ENCODE results near the gene SPARC.
A peak's percentile ranks its signal among the peaks of the same experiment; 100 is the strongest.

SPARC gene

DNA sequence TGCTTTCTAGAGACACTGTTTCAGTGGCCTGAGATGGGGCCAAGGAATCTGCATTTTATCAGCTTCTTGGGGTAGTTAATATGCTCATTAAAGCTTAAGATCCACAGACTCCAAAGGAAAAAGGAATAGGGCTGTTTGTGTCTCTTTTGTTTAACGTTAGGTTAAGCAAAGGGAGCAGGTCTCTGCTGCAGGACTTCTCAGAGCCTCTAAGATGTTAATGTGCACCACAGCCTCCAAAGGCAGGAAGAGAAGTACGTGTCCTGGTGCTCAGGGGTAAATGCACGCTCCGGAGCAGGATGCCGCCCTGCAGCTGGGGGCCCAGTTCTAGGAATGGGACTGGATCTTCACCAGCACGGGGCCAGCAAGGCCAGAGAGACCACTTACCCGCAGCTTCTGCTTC is 19.6 kb downstream of the SPARC start:
- TF ChIP-seq, protein P1, sequence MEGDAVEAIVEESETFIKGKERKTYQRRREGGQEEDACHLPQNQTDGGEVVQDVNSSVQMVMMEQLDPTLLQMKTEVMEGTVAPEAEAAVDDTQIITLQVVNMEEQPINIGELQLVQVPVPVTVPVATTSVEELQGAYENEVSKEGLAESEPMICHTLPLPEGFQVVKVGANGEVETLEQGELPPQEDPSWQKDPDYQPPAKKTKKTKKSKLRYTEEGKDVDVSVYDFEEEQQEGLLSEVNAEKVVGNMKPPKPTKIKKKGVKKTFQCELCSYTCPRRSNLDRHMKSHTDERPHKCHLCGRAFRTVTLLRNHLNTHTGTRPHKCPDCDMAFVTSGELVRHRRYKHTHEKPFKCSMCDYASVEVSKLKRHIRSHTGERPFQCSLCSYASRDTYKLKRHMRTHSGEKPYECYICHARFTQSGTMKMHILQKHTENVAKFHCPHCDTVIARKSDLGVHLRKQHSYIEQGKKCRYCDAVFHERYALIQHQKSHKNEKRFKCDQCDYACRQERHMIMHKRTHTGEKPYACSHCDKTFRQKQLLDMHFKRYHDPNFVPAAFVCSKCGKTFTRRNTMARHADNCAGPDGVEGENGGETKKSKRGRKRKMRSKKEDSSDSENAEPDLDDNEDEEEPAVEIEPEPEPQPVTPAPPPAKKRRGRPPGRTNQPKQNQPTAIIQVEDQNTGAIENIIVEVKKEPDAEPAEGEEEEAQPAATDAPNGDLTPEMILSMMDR (IDR thresholded peaks at IDR 0.05; ENCODE audit: insufficient read depth, low read depth, low read length, missing control alignments), result no peak

DNA sequence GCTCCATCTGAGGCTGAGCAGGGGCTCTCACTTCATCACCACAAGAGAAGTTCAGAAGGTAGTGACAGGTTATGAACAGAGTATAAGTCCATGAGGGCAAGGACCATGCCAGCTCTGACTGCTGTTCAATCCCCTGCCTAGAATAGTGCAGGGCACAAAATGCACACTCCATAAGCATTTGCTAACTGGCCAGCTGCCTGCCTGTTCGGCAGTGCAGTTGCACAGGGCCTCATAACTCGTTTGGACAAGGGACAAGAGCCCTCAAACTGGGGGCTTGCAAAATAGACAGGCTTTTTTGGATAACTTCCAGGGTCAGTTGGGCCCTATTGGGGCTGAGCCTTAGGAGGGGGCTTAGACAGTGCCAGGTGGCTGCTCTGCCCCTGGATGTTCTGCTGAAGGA is 21.1 kb downstream of the SPARC start:
- DNase-seq (ENCODE audit: low read depth), result no peak
- no peak overlapping the region for H3K4me3 ChIP-seq (ENCODE audit: low read depth, low read length)
- TF ChIP-seq, protein P1 (IDR thresholded peaks at IDR 0.05; ENCODE audit: insufficient read depth, low read depth, low read length, missing control alignments), result no peak

More for the DNA sequence above, 19.6 kb downstream of the SPARC start:
- no peak for DNase-seq (ENCODE audit: low read depth)
- no peak overlapping the region for H3K4me3 ChIP-seq (ENCODE audit: low read depth, low read length)

DNA sequence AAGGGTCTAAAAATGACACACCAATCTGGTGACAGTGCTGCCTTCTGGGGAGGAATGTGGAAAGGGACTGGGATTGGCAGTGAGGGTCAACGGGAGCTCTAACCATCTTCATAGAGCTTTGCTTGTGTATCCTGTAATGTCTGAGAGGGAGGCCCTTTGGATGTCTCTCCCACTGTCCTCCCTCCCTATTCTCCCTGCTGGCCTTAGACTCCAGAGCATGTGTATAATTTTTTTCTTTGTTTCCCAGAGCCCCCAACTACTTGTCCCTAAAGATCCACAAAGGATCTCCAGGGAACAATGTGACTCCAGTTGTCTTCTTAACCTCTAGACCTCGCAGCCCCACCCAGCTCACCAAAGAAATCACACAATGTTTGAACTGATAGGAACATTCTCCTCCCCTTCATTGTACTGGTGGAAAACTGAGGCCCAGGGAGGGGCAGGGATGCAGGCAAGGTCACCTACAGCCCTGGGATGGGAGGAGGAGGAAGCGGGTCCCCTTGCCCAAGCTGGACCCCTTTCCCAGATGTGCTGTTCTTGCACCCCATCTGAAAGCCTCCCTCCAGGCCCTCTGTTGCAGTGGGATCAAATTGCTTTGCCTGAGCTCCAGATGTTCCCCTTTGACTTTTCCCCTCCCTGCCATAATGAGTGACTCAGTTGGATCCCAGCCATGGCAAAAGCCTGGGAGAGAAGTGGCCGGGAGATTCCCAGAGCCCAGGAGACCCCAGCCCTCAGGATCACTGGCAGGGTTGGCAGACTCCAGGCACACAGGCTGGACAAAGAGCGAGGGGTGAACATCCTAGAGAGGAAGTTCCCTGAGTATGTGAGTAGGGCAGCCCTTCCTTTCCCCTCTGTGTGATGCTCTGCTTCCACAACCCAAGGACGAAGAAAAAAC is 21.8 kb downstream of the SPARC start:
- TF ChIP-seq, protein P1 (IDR thresholded peaks at IDR 0.05; ENCODE audit: insufficient read depth, low read depth, low read length, missing control alignments), result no peak
- H3K4me3 ChIP-seq (ENCODE audit: low read depth, low read length), result no peak overlapping the region
- DNase-seq (ENCODE audit: low read depth), result no peak

DNA sequence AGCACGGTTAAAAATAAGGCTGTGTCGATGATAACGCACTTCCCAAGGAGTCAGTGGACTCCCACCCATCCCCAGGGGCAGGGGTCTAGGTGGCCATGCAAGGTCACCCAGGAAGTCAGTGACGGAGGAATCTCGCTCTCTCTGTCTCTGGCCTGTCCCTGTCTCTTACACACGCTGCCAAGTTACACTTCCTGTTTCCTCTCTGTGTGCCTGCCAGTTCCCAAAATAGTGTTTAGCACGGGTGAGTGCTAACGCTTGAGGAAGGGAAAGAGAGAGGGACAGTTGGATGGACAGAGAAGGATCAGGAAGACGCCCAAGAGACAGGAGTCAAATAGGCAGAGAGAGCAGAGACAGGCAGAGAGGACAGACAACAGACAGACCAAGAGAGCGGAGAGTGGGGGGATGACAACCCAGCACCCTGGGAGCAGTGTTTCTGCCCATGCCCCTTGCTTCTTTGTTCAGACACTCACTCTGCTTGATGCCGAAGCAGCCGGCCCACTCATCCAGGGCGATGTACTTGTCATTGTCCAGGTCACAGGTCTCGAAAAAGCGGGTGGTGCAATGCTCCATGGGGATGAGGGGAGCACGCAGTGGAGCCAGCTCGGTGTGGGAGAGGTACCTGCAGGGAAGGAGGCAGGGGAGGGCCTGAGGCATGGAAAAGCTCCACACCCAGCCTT is 23.0 kb downstream of the SPARC start:
- peak overlapping the region; percentile 48 for H3K4me3 ChIP-seq (ENCODE audit: low read depth, low read length)
- peak; percentile 62 for DNase-seq (ENCODE audit: low read depth)
- TF ChIP-seq, protein P1 (IDR thresholded peaks at IDR 0.05; ENCODE audit: insufficient read depth, low read depth, low read length, missing control alignments), result no peak

DNA sequence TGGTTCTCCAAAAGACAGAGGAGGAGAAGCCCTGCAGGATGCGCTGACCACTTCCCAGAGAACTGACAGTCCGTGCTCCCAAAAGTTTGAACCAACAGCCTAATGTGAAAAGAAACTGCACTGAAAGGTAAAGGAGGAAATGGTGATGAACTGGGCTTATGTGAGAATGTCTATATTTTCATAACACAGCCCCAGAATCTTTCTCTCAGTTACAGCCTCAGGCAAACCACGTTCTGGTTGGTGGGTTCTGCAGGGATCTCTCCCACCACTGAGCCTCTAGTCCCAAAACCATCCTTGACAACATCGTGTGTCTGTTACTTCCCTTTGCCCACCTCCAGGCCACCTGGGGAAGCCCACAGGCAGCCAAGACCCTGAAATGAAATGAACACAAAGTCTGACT is 23.9 kb downstream of the SPARC start:
- peak overlapping the region; percentile 48 for H3K4me3 ChIP-seq (ENCODE audit: low read depth, low read length)
- peak; percentile 89 for DNase-seq (ENCODE audit: low read depth)
- TF ChIP-seq, protein P1 (IDR thresholded peaks at IDR 0.05; ENCODE audit: insufficient read depth, low read depth, low read length, missing control alignments), result no peak

DNA sequence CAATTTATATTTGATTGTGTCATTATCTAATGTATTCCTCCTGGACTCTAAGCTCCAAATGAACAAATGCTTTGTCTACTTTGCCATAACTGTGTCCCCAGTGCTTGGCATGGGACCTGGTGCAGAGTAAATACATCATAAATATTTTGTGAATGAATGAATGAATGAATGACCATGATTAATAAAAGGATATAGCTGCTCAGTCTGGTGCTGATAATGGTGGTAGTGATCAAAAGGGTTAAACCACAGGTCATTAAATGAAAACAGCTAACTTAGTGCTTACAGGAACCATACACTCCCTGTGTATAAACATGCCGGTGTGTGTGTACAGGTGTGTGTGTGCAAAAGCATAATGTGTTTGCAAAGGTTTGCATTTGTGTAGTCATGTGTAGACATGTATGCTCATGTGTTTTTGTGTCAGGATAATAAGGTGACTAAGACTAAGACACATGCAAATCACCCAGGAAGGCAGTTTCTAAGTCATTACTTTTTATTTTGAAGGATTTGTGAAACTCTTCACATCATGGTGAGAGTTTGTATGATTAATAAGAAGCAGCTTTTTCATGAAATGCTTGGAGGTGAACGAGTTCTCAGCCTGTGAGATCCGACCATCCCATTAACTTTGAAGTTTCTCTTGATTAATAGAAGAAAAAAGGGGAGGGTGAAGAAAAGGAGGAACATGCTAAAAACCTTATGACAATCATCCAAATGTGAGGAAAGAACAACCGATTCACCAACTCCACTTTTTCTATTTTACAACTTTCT is 24.6 kb downstream of the SPARC start:
- TF ChIP-seq, protein P1 (IDR thresholded peaks at IDR 0.05; ENCODE audit: insufficient read depth, low read depth, low read length, missing control alignments), result no peak
- peak overlapping the region; percentile 48 for H3K4me3 ChIP-seq (ENCODE audit: low read depth, low read length)
- DNase-seq (ENCODE audit: low read depth), result peak; percentile 87
